Erythroblast (primary cell): ENCODE measurements around the gene CELF5.

Experiments
- GATA1 ChIP-seq: IDR thresholded peaks from 2 replicates; pipeline ENCODE4 v1.6.1; 2011; ENCODE audit warnings: low read depth, mild to moderate bottlenecking, control low read depth, low read length, moderate library complexity
- POLR2A ChIP-seq: IDR thresholded peaks from 2 replicates; pipeline ENCODE4 v1.6.1; 2011; ENCODE audit warnings: mild to moderate bottlenecking, low read length

DNA sequence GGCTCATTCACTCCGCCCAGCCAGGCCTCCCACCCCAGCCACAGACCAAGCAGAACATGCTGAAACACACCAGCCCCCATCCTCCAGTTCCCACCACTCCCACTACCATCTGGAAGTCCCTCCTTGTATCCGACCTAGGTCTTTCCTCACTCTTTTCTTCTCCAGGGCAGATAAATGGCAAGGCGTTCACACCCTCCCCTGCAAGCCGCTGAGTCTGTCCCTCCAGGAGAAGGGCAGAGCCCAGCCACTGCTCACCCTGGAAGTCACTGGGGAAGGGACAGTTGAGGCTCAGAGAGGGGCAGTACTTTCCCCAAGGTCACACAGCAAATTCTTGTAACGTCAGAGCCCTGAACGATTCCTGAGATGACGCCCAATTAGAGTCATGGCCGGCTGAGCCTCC, 96.4 kb downstream of the CELF5 start:
- no peak for TF ChIP-seq POLR2A
- no peak for TF ChIP-seq GATA1
